ENCODE results near the gene PHACTR3. TPM values are rescaled to one million over a fixed set of nuclear protein-coding genes. Genes with fewer than 3 reads are reported as not detected.

PHACTR3 gene
- total RNA-seq, 1 donor from 2014 or later: 0.14 TPM

- H3K36me3 ChIP-seq (ENCODE audit: insufficient read depth, low read length): no peaks in the 10 kb centered on the region
- no peak for FAIRE-seq
- H3K36me3 Mint-ChIP-seq (ENCODE audit: low read depth, unreplicated experiment): no peaks in the 10 kb centered on the region
Observed at GRCh38 chr20:59706400-59706693, 102.0 kb downstream of the PHACTR3 start.

DNA sequence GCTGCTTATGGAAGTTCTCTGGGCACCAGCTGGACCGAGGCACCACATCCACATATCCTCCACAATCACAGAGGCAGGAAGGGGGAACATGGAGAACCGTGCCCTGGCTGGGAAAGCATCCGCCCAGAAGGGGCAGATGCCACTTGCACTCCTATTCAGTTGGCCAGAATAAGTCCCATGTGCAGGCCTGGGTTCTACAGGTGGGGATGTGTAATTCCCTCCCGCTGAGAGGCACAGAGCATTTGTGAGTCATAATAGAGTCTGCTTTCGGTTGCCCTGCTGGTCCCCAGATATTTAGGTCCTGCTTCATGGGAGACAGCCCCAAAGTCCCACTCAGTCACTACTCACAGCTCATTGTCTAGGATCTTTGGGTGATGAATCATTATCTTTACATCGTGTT is 104.0 kb downstream of the PHACTR3 start:
- Mint-ChIP-seq H3K27ac (ENCODE audit: unreplicated experiment) (peak overlapping the region; percentile 23), H3K4me3 (ENCODE audit: unreplicated experiment) (no peak overlapping the region), H3K9me3 (ENCODE audit: unreplicated experiment) (peaks cover 10% of the 10 kb centered on the region), H3K36me3 (ENCODE audit: low read depth, unreplicated experiment) (no peaks in the 10 kb centered on the region), H3K4me1 (ENCODE audit: low read depth, unreplicated experiment) (no peaks in the 10 kb centered on the region), H3K27me3 (ENCODE audit: low read depth, unreplicated experiment) (peaks cover 6% of the 10 kb centered on the region)
- Histone ChIP-seq H2AFZ (ENCODE audit: low read depth, low read length) (no peak overlapping the region), H3K9ac (ENCODE audit: low read length) (no peak overlapping the region), H3K27me3 (ENCODE audit: insufficient read depth, low read length) (no peaks in the 10 kb centered on the region), H3K36me3 (ENCODE audit: insufficient read depth, low read length) (no peaks in the 10 kb centered on the region), H4K20me1 (ENCODE audit: insufficient read depth, low read length) (no peaks in the 10 kb centered on the region), H3K9me3 (ENCODE audit: insufficient read depth, low read depth, low read length) (peaks cover 7% of the 10 kb centered on the region), H3K4me2 (ENCODE audit: low read length) (no peak overlapping the region), H3K4me3 (ENCODE audit: insufficient read depth, low read depth, low read length) (no peak overlapping the region), H3K27ac (ENCODE audit: low read depth, low read length) (no peak overlapping the region), H3K4me1 (ENCODE audit: insufficient read depth, low read length) (no peaks in the 10 kb centered on the region), H3K79me2 (ENCODE audit: insufficient read depth, low read length) (no peaks in the 10 kb centered on the region)
- TF ChIP-seq EZH2 (IDR thresholded peaks at IDR 0.05; ENCODE audit: insufficient read depth, low read length): no peak
- TF ChIP-seq, protein P1, sequence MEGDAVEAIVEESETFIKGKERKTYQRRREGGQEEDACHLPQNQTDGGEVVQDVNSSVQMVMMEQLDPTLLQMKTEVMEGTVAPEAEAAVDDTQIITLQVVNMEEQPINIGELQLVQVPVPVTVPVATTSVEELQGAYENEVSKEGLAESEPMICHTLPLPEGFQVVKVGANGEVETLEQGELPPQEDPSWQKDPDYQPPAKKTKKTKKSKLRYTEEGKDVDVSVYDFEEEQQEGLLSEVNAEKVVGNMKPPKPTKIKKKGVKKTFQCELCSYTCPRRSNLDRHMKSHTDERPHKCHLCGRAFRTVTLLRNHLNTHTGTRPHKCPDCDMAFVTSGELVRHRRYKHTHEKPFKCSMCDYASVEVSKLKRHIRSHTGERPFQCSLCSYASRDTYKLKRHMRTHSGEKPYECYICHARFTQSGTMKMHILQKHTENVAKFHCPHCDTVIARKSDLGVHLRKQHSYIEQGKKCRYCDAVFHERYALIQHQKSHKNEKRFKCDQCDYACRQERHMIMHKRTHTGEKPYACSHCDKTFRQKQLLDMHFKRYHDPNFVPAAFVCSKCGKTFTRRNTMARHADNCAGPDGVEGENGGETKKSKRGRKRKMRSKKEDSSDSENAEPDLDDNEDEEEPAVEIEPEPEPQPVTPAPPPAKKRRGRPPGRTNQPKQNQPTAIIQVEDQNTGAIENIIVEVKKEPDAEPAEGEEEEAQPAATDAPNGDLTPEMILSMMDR (IDR thresholded peaks at IDR 0.05; ENCODE audit: insufficient read depth, low read depth, low read length): no peak
- no peak for DNase-seq (ENCODE audit: low read depth)
- no peak for FAIRE-seq

More at GRCh38 chr20:59706400-59706693, 102.0 kb downstream of the PHACTR3 start:
- no peaks in the 10 kb centered on the region for H3K4me1 Mint-ChIP-seq (ENCODE audit: low read depth, unreplicated experiment)
- Histone ChIP-seq H3K9ac (ENCODE audit: low read length) (no peak overlapping the region), H4K20me1 (ENCODE audit: insufficient read depth, low read length) (no peaks in the 10 kb centered on the region), H3K4me3 (ENCODE audit: insufficient read depth, low read depth, low read length) (no peak overlapping the region), H3K4me1 (ENCODE audit: insufficient read depth, low read length) (no peaks in the 10 kb centered on the region), H3K79me2 (ENCODE audit: insufficient read depth, low read length) (no peaks in the 10 kb centered on the region), H3K9me3 (ENCODE audit: insufficient read depth, low read depth, low read length) (peaks cover 4% of the 10 kb centered on the region), H3K27ac (ENCODE audit: low read depth, low read length) (no peak overlapping the region), H3K4me2 (ENCODE audit: low read length) (no peak overlapping the region), H3K27me3 (ENCODE audit: insufficient read depth, low read length) (no peaks in the 10 kb centered on the region), H2AFZ (ENCODE audit: low read depth, low read length) (no peak overlapping the region)
- H3K27ac Mint-ChIP-seq (ENCODE audit: unreplicated experiment): no peak overlapping the region
- TF ChIP-seq EZH2 (IDR thresholded peaks at IDR 0.05; ENCODE audit: insufficient read depth, low read length): no peak
- TF ChIP-seq, protein P1 (IDR thresholded peaks at IDR 0.05; ENCODE audit: insufficient read depth, low read depth, low read length): no peak
- no peaks in the 10 kb centered on the region for H3K9me3 Mint-ChIP-seq (ENCODE audit: unreplicated experiment)
- H3K4me3 Mint-ChIP-seq (ENCODE audit: unreplicated experiment): no peak overlapping the region
- peaks cover 25% of the 10 kb centered on the region for H3K27me3 Mint-ChIP-seq (ENCODE audit: low read depth, unreplicated experiment)
- DNase-seq (ENCODE audit: low read depth): no peak

DNA sequence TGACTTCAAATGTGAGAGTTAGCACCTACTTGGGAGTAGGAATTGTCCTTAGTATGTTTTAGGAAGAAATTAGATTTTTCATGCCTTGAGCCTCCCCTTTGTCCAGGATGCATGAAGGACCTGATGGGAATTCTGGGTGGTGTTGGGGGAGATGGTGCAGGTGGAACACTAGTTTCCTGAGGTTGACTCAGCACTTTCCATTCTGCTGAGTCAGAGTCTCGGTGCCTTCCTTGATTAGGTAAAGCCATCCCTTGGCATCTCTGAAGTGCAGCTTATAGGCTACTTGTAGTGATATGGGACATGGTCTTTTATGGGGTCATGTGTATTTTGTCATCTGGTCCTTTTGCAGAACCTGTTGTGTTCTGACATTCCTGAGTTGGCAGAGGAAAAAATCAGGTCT is 105.3 kb downstream of the PHACTR3 start:
- Mint-ChIP-seq H3K36me3 (ENCODE audit: low read depth, unreplicated experiment) (no peaks in the 10 kb centered on the region), H3K4me3 (ENCODE audit: unreplicated experiment) (no peak overlapping the region), H3K27ac (ENCODE audit: unreplicated experiment) (no peak overlapping the region), H3K9me3 (ENCODE audit: unreplicated experiment) (peaks cover 14% of the 10 kb centered on the region), H3K27me3 (ENCODE audit: low read depth, unreplicated experiment) (peaks cover 6% of the 10 kb centered on the region), H3K4me1 (ENCODE audit: low read depth, unreplicated experiment) (no peaks in the 10 kb centered on the region)
- Histone ChIP-seq H3K9ac (ENCODE audit: low read length) (no peak overlapping the region), H3K4me3 (ENCODE audit: insufficient read depth, low read depth, low read length) (no peak overlapping the region), H3K79me2 (ENCODE audit: insufficient read depth, low read length) (no peaks in the 10 kb centered on the region), H3K36me3 (ENCODE audit: insufficient read depth, low read length) (no peaks in the 10 kb centered on the region), H3K4me2 (ENCODE audit: low read length) (no peak overlapping the region), H3K4me1 (ENCODE audit: insufficient read depth, low read length) (no peaks in the 10 kb centered on the region), H2AFZ (ENCODE audit: low read depth, low read length) (no peak overlapping the region), H4K20me1 (ENCODE audit: insufficient read depth, low read length) (no peaks in the 10 kb centered on the region), H3K9me3 (ENCODE audit: insufficient read depth, low read depth, low read length) (peaks cover 7% of the 10 kb centered on the region), H3K27ac (ENCODE audit: low read depth, low read length) (no peak overlapping the region), H3K27me3 (ENCODE audit: insufficient read depth, low read length) (no peaks in the 10 kb centered on the region)
- TF ChIP-seq, protein P1 (IDR thresholded peaks at IDR 0.05; ENCODE audit: insufficient read depth, low read depth, low read length): no peak
- no peak for TF ChIP-seq EZH2 (IDR thresholded peaks at IDR 0.05; ENCODE audit: insufficient read depth, low read length)
- FAIRE-seq (no peak), DNase-seq (ENCODE audit: low read depth) (no peak)

Measured in astrocyte (in vitro differentiated cells and primary cell).